Activated CD4-positive, alpha-beta T cell treated with anti-CD3 and anti-CD28 coated beads for 24 hours (primary cell): ENCODE data around the gene SCFD1.
"Not testable (repeated sequence)": the region's sequence is repeated elsewhere in the genome, so short reads cannot be mapped to it uniquely, and the experiment has no call there.

Source experiments
- DNase-seq, 2 donors: peaks; one replicate each; pipeline ENCODE4 v3.0.0-alpha.2; 2020; ENCODE audit warnings: low read depth in 2 of 2

Gene SCFD1

DNA sequence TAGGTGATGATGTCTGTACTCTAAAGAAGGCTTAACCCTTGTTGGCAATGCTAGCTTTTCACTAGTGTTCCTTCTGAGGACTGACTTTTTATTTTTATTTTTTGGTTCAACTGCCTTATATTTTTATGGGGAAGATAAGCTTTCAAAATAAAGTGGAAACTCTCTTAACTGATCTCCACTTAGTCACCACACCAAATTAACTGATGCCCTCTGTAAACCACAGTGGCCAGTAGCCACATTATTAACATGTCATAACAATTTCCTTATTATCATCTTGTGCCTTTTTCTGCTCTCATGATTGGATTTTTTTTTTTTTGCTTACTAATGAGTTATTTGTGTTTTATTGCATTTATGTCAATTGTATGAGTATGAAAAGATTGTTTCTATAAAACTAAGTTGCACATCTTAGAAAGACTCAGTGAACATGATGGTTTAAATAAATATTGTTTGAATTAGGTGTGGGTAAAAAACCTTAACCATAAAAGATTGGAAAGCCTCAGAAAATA lies 56.9 kb downstream of the SCFD1 start:
- DNase-seq: no peak

DNA sequence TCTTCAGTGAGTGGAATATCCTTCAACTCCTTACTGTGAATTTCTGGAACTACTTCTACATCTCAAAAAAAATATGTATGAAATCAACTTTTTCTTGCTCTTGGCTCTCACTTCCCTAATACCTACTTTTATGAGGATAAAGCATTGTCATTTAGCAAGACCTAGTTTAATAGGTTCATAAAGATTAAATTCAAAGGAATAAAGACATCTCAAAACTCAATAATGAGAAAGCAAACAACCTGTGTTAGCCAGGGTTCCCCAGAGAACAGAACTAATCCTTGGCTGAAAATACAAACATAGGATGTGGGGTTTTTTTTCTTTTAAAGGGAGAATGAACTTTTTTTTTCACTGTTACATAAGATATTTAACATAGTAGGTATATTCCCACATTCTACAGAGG lies 57.9 kb downstream of the SCFD1 start:
- DNase-seq: no peak

DNA sequence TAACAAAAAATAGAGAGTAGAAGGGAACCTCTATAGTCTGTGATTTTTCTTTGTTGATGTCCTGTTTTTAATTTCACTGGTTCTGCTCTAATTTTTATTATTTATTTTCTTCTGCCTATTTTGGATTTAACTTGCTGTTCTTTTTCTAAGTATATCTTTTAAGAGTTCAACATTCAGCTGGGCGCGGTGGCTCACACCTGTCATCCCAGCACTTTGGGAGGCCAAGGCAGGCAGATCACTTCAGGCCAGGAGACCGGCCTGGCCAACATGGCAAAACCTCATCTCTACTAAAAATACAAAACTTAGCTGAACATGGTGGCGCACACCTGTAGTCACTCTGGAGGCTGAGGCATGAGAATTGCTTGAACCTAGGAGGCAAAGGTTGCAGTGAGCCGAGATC lies 58.7 kb downstream of the SCFD1 start:
- DNase-seq: not testable (repeated sequence)

DNA sequence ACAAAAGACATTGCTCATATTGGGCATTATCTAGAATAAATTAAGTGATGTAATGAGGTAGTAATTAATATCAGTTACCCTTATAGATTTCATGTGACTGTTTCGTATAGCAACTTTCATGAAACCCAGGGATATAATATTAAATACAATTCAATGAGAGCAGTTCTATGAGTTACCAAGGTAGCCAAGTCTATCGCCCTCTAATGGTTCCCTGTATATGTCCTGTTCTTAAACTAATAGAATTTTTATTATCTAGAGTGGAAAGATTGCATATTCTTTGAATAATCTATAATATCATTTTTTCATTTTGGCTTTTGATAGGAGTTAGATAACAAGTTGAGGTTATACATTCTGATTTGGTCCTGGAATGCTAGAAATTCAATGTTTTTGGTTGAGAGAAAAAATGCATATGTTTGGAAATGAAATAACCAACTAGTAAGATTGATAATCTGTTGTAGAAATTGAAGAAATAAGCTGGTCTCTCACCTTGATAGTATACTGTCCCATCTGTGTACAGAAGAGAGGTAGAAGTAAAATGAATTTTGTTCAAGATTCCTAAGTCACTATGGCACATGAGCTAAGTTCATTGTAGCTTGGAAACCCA lies 59.7 kb downstream of the SCFD1 start:
- no peak for DNase-seq

DNA sequence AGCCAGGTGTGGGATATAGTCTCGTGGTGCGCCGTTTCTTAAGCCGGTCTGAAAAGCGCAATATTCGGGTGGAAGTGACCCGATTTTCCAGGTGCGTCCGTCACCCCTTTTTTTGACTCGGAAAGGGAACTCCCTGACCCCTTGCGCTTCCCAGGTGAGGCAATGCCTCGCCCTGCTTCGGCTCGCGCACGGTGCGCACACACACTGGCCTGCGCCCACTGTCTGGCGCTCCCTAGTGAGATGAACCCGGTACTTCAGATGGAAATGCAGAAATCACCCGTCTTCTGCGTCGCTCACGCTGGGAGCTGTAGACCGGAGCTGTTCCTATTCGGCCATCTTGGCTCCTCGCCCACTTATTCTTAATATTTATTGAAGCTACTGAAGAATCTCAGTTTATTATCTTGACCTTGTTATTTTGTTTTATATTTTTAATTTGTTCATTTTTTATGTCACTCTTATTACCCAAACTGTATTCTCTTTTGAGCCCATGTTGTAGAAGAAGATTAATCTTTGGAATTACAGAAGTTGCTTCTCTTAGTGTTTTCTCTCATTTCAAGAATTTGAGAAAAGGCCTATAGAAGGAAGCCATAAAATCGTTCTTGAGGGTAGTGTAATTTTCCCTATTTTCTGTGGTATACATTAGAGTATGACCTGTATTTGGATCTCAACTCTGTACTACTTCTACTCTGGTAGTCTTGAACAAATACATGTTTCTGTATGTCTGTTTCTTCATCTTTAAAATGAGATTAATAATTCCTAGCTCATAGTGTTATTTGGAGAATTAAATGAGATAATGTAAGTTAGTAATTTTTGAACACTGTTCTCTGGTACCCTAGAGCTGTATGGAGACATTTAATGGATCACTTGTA lies 68.6 kb downstream of the SCFD1 start:
- not testable (repeated sequence) for DNase-seq

DNA sequence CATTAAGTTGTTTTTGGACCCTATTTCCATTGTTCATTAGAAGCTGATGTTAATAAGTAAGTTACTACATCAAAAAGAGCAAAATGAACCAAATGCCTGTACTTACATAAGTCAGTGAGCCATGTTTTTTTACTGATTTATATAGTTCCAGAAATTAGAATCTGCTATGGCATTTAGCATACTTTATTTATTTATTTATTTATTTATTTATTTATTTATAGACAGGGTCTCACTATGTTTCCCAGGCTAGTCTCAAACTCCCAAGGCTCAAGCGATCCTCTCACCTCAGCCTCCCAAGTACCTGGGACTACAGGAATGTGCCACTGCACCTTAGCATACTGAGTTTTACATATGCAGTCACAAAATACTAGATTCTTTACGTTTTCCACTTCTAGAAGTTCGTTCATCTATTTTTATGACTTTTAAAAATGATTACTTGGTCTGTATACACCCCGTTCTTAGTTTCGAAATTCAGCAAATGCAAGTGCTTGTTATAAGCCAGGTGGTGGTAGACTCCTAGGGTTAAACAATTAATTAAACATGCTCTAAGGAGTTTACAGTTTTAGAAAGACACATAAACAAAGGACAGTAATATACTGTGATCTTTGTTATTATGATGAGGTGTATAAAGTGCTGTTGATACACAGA lies 69.8 kb downstream of the SCFD1 start:
- no peak for DNase-seq

DNA sequence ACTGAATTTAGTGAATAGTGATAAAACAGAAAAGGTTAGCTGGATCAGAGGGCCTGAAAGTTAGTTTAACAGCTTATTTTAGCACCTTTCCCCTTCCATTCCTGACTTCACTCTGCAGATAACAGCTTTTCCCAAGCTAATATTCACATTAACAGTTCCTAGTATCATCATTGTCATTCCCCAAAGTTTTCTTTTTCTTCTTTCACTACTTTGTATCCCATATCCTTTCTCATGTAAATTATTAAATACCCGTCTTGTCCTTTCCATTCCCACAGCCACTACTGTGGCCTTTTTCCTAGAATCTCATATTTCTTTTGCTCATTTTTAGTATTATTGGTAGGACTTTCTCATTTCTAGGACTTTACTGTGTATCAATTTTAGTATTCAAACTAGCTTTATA lies 70.5 kb downstream of the SCFD1 start:
- no peak for DNase-seq

DNA sequence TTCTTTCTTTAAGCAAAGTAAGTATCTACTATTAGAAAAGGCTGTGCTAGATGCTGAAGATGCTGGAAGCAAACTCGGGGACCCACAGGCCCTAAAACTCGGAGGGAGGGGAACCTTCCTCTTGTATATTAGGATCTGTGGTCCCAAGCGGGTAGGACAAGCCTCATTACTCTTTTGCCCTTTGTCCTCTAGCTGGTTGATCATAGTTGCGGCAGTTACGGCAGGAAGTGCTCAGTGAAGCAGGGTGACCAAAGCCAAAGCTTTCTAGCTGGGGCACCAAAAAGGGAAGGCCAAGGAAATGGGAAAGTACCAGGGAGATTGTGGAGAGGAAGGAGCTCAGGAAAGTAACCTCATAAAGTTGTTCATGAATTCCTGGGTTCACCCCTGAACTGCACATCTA lies 76.3 kb downstream of the SCFD1 start:
- DNase-seq: no peak

DNA sequence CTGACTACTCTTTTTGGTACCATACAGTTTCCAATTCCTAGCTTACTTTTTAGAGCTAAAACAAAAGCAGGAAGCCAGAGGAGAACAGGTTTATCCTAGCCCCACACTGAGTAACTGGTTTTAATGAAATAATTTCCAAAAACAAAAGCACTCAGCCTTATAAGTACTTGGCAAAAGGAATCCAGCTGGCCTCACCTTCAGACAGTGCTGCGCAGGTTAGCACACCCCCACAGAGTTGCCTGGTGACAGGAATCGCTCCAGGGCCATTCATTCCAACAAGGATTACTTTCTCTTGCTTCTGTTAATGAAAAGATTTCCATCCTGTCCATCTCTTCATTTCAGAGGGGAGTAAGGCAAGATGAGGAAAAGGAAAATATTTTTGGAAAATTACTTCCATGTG lies 84.6 kb downstream of the SCFD1 start:
- no peak for DNase-seq

DNA sequence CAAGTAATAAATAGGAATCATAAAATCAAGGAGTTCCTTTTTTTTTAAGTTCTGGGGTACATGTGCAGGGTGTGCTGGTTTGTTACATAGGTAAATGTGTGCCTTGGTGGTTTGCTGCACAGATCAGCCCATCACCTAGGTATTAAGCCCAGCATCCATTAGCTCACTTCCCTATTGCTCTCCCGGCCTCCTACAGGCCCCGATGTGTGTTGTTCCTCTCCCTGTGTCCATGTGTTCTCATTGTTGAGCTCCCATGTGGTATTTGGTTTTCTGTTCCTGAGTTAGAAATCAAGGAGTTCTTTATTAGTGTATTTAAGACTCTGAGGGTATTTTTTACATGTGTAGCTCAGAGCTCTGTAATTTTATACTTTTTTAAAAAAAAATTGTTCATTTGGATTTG lies 86.0 kb downstream of the SCFD1 start:
- no peak for DNase-seq

DNA sequence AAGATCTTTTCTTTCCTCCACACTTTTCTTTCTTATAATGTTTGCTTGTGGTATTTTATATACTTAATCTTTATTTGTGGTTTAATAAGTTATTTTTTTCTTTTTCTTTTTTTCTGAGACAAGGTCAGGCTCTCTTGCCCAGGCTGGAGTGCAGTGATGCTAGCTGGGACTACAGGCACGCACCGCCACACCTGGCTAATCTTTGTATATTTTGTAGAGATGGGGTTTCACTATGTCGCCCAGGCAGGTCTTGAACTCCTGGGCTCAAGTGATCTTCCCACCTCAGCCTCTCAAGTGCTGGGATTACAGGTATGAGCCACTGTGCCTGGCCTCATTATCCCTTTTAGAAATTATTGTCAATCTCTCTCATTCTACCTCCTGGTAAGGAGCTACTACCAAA lies 87.1 kb downstream of the SCFD1 start:
- no peak for DNase-seq

DNA sequence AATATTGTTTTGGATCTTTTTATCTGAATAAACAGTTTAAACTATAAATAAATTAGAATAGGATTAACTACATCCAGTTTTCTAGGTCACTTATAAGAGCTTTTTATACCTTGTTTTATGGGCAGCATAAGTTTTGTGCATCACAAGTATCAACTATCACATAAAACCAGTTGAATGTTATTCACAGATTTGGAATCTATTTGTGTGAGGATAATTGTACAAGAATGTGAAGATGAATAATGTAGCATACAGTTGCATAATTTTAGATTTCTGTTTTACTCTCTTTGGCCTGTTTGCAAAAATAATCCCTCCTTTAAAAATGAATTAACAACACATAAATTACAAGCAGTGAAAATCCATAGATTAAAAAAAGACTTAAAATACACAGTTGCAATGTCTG lies 88.8 kb downstream of the SCFD1 start:
- DNase-seq: no peak

DNA sequence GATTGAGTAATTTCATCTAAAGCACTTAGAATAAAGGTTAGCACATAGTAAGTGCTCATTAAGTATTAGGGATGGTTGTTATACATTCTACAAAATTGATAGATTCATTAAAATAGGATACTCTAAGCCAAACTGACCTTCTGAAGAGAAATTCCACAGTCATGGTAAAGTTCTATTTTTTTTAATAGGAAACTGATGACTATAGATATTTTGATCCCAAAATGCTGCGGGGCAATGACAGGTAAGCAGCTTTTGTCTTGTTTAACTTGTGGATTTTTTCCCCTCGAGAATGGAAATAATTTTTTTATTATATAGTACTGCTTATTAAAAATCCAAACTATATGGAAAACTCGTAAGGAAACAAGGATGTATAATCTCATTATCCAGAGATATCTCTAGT lies 97.0 kb downstream of the SCFD1 start:
- no peak for DNase-seq

DNA sequence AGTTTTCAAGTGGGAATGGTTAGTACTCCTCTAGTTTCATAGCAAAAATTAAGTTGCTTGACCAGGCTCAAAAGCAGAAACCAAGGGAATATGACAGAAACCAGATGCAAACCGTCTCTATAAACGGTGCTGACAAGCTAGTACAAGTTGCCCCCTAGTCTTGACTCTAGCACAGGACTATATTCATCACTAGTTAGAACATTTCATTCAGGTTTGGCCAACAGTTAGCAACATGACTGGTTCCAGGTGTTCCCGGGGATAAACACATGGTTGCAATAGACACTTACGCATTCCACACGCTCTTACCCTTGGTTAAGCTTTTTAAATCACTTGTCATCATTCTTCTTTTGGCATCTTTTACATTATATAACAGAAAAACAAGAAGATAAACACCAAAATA lies 103.6 kb downstream of the SCFD1 start:
- DNase-seq: no peak

DNA sequence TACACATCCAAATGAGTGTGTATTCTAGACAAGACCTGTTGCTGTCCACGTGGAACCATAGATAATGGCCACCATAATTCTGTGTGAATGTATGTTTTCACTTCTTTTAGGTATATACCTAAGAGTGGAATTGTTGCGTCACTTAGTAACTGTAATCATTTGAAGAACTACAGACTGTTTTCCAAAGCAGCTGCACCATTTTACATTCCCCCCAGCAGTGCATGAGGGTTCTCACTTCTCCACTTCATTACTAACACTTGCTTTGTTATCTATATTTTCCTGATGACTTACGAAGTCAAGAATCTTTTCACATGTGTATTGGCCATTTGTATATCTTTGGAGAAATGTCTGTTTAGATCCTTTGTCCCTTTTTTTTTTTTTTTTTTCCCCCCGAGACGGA lies 106.4 kb downstream of the SCFD1 start:
- DNase-seq: no peak

DNA sequence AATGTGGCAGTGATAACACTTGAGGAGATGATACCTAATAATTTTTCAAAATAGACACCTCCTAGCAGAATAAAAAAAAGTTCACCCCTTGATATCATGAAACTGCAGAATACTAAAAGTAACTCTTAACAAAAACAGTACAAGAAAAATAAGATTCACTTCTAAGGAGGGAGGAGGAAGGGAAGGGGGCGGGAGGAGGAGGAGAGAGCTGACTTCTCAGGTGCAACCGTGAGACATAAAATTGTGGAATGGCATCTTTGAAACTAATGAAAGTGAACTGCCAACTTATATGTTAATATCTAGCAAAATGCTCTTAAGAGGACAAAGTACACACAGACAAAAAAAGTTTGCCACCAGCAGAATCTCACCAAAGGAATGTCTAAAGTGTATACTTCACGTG lies 115.8 kb downstream of the SCFD1 start:
- no peak for DNase-seq

DNA sequence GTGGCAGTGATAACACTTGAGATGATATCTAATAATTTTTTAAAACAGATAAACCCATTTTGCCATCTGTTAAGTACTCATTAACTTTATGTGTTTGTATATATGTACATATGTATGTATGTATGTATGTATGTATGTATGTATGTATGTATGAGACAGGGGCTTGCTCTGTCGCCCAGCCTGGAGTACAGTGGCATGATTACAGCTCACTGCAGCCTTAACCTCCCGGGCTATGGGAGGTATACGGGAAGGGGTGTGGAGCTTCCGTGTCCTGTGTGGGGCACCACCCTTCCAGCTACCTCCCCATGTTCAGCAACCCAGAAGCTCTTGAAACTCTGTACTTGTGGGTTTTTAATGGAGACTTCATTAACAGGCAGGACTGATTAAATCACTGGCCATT lies 116.9 kb downstream of the SCFD1 start:
- no peak for DNase-seq

DNA sequence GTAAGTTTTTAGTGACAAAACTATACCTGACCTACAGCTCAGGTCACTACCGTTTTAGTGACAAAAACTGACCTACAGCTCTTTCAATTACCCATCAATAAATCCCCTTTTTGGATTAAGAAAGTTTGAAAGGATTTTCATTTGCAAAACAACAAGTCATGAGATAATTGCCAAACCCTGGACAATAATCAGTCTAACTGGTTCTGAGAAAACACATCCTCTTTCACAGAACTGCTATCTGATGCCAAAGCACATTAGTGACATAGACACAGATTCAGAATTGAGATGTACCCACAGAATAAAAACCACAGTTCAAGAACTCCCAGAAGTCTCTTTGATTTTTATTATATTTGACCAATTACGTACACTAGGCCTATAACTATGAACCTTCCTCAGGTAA lies 126.2 kb downstream of the SCFD1 start:
- DNase-seq: no peak

DNA sequence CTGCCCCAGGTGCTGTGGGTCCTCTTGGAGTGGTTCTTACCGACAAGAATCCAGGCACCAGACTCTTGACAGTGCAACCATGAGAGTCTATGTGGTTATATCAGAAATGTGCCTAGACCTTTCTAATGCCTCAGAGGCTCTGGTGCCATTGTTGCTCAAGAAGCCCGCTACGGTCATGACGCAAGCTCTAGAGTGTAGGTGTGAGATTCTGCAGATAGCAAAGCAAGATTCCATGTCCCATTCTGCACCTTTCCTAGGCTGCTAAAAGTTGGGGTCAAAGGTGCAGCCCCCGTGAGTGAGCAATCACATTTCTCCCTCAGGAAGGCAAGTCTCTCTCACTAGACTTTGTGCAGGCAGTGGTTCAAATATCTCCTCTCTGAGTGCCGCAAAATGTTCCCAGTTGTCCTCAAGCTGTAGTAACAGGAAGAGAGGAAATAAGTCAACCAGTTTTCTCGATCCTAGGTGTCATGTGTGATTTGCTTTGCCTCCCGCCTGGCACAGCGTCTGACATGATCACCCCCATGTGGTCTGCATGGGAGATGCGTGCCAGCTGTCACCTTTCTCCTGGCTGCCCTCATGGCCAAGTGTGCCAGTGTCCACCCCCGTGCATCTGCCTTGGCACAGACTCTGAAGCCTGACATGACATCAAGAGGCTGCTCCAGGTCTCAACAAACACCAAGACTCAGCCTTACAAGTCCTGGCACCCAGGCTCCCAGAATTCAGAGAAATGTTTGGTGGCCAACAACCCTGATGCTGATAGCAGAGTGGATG lies 129.7 kb downstream of the SCFD1 start:
- DNase-seq: no peak

DNA sequence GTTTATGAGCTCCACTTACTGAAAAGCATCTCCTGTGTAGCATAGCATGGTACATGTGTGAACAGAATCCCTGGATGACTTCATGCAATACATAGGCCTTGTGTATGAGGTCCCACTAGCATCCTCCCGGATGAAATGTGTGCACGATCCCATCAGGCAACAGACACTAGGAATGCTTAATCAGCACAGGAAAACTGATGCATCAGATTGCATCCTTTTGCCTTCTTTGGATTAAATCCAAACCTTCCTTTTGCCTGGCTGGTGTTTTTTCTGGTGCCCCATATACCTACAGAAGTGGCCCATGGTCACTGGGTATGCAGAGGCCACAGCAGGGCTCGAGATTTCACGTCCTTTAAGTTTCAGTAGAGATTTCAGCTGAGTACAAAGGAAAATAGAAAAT lies 131.3 kb downstream of the SCFD1 start:
- DNase-seq: no peak

DNA sequence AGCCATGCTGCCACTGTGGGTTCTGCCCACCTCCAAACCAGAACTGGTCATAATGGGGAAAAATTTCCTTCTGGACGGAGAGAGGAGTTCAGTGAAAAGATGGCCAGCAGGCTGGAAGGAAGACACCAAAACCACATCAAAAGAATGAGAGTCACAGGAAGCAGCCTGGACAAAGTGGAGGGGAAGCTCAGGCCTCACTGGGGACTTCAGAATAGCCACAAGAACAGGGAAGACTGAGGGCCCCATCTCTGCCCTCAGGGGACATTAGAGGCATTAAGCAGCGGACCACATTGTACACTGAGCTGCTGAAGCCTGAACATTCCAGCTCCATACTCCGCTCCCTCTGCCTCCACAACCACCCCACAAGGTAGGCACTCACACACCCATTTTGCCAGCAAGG lies 132.7 kb downstream of the SCFD1 start:
- DNase-seq: no peak

DNA sequence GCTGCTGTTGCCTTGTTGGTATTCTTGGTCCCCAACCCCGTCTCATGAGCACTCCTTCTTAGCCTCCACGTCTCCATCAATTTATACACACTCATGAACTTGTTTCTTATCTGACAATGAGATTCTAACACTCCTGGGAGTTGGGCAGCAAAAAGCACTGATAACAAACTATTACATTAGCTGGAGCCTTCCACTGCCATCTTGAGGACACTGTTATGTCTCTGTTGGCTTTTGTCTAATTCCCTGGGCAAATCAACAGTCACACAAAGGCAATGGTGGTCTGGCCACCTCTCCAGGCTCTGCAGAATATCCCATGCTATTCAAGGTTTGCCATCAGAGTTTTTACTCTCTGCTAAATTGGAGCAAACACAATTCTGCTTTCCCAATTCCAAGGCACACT lies 134.5 kb downstream of the SCFD1 start:
- no peak for DNase-seq
